Measurements from ENCODE around the gene ZNF547. TPM values are rescaled to one million over a fixed set of nuclear protein-coding genes. Genes with fewer than 3 reads are reported as not detected.
A peak's percentile ranks its signal among the peaks of the same experiment; 100 is the strongest.

ZNF547 gene
- total and polyA plus RNA-seq, 12 donors, result 1.1 to 10.9 (median 4.6) TPM

DNA sequence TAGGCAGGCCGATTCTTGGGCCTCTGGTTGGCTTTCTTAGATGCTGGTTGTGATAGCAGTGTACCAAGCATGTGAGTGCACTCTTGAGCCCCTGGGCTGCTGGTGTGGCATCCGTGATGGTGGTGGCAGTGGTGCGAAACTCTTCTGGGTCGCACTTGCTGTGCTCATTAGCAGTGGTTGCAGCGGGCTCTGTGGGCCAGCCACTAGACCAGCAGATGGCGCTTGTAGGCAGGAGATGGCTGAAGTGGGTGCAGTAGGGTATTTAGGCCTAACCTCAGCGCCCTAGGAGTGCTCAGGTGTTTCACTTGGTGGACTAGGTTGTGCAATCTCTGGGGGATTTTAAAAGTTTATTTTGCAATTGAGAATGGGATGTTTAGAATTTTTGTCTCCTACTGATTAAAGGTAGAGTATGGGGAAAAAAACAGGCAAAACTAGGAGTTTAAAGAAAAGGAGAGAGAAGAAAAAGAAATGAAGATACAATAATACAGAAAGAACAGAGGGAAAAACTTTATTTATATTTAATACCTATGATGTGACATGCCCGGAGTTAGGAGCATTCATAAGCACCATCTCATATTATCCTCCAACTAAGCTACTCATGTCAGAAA is 43.3 kb downstream of the ZNF547 start:
- TF ChIP-seq, protein P1, sequence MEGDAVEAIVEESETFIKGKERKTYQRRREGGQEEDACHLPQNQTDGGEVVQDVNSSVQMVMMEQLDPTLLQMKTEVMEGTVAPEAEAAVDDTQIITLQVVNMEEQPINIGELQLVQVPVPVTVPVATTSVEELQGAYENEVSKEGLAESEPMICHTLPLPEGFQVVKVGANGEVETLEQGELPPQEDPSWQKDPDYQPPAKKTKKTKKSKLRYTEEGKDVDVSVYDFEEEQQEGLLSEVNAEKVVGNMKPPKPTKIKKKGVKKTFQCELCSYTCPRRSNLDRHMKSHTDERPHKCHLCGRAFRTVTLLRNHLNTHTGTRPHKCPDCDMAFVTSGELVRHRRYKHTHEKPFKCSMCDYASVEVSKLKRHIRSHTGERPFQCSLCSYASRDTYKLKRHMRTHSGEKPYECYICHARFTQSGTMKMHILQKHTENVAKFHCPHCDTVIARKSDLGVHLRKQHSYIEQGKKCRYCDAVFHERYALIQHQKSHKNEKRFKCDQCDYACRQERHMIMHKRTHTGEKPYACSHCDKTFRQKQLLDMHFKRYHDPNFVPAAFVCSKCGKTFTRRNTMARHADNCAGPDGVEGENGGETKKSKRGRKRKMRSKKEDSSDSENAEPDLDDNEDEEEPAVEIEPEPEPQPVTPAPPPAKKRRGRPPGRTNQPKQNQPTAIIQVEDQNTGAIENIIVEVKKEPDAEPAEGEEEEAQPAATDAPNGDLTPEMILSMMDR (IDR thresholded peaks at IDR 0.05), result peak; percentile 42 to 62 (median 53)
- TF ChIP-seq POLR2A (IDR thresholded peaks at IDR 0.05), result no peak
- WGBS, 4 donors, result 14 to 25% (median 20%) methylated on average over 2 to 8 of the region's 8 CpGs
- Histone ChIP-seq H3K9me3 (replicated peaks in 1 of 3) (no peaks in the 10 kb centered on the region), H3K27ac (no peak overlapping the region), H3K4me3 (no peak overlapping the region), H3K4me1 (replicated peaks in 1 of 2) (peaks cover 0 to 9% of the 10 kb centered on the region in 2 donors), H3K27me3 (no peaks in the 10 kb centered on the region), H3K36me3 (replicated peaks in 1 of 2) (no peaks in the 10 kb centered on the region)
- intact Hi-C loops (cut with DNase I), result no loop called here
- peak; percentile 46 to 82 (median 61) for DNase-seq

DNA sequence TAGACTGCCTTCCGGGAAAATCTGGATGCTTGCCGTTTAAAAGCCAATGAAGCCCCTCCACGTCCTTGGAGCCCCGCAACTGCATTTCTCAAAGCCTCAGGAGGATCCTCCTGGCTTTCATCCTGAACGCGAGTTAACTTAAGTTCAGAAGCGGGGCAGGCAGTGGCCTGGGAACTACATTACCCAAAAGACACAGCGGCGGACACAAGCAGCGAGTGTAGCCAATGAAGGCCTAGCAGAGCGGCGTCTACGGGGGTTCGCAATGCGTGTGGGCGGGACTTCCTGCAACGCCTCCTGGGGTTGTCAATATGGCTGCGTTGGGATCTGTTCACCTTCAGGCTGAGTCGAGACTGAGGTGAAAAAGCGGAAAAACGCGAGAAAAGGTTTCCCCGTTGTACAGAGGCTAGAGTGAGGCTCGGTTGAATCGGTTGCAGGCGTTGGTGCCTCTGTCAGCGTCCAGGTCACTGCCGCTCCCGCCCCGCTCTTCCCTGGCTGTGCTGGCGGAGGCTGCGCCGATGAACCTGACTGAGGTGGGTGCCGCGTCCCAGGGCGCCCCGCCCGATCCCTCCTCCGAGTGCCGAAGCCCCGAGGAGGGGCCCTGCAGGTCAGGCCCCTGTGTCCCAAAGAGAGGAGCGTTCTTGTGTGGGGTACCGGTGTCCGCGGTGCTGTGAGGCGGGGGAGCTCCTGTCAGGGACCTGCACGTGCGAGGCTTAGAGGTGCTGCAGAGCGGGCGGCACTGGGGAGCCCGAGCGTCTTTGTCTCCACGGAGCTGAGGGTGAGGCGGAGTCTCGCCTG is 47.7 kb downstream of the ZNF547 start, which contains the start of gene ZNF17:
Gene ZNF17, plus strand, starts transcription at position 285 of the 795 bp plus-strand sequence. CDS start 2,455 bp downstream, outside the sequence.
- intact Hi-C loops (cut with DNase I), result no loop called here
- Histone ChIP-seq H3K36me3 (replicated peaks in 1 of 2) (no peaks in the 10 kb centered on the region), H3K9me3 (replicated peaks in 1 of 3) (no peaks in the 10 kb centered on the region), H3K4me3 (peak within 1 kb of the TSS; percentile 27 to 89 (median 79)), H3K27ac (peak within 1 kb of the TSS in 3 of 5 donors; percentile 18 to 66 (median 43)), H3K4me1 (replicated peaks in 1 of 2) (peaks cover 0 to 17% of the 10 kb centered on the region in 2 donors), H3K27me3 (no peaks in the 10 kb centered on the region)
- WGBS, 4 donors, result 0% methylated on average over 22 to 55 of the region's 55 CpGs
- TF ChIP-seq POLR2A (IDR thresholded peaks at IDR 0.05), result no peak
- TF ChIP-seq, protein P1 (IDR thresholded peaks at IDR 0.05), result no peak
- peak; percentile 92 to 98 (median 96) for DNase-seq

- Histone ChIP-seq H3K36me3 (replicated peaks in 1 of 2) (peaks cover 0 to 29% of the 10 kb centered on the region in 2 donors), H3K4me1 (replicated peaks in 1 of 2) (no peaks in the 10 kb centered on the region), H3K27me3 (no peaks in the 10 kb centered on the region), H3K4me3 (no peak overlapping the region), H3K27ac (no peak overlapping the region), H3K9me3 (replicated peaks in 1 of 3) (peaks cover 0 to 16% (median 4%) of the 10 kb centered on the region in 3 donors)
- intact Hi-C loops (cut with DNase I), result no loop called here
- no peak for TF ChIP-seq POLR2A (IDR thresholded peaks at IDR 0.05)
- TF ChIP-seq, protein P1 (IDR thresholded peaks at IDR 0.05), result no peak
- DNase-seq, result peak in 1 of 7 donors; percentile 44
- WGBS, 4 donors, result 97 to 98% (median 98%) methylated on average over 4 of the region's 4 CpGs
Observed at GRCh38 chr19:57419439-57419838, 56.1 kb downstream of the ZNF547 start.

- WGBS, 4 donors, result 95 to 100% (median 98%) methylated on average over 3 of the region's 3 CpGs
- peaks cover 0 to 29% of the 10 kb centered on the region in 2 donors for H3K36me3 ChIP-seq (replicated peaks in 1 of 2)
Observed at GRCh38 chr19:57421037-57421436, 57.7 kb downstream of the ZNF547 start.

More at GRCh38 chr19:57421037-57421436, 57.7 kb downstream of the ZNF547 start:
- no peak overlapping the region for H3K27ac ChIP-seq
- no peaks in the 10 kb centered on the region for H3K4me1 ChIP-seq (replicated peaks in 1 of 2)
- peaks cover 0 to 16% (median 4%) of the 10 kb centered on the region in 3 donors for H3K9me3 ChIP-seq (replicated peaks in 1 of 3)
- intact Hi-C loops (cut with DNase I), result no loop called here
- H3K4me3 ChIP-seq, result no peak overlapping the region
- TF ChIP-seq, protein P1 (IDR thresholded peaks at IDR 0.05), result no peak
- no peak for TF ChIP-seq POLR2A (IDR thresholded peaks at IDR 0.05)
- DNase-seq, result no peak
- H3K27me3 ChIP-seq, result no peaks in the 10 kb centered on the region
